H1 (cell line): ENCODE measurements around the gene WDR37.

ENCODE experiments used
- BACH1 ChIP-seq: IDR thresholded peaks from 2 replicates; pipeline ENCODE4 v1.6.1; 2012; ENCODE audit warnings: low read length, improper control_type of control experiment
- EGR1 ChIP-seq: IDR thresholded peaks from 2 replicates; pipeline ENCODE4 v1.6.1; 2011; ENCODE audit warnings: low read depth, low read length, borderline replicate concordance
- EZH2 ChIP-seq: fragments of 200-600 bp; sonication (generic); IDR thresholded peaks from 2 replicates; pipeline ENCODE4 v1.7.1; 2012; ENCODE audit warnings: low read depth, mild to moderate bottlenecking, moderate library complexity, low read length, inconsistent platforms; ENCODE audit not compliant: severe bottlenecking
- HDAC6 ChIP-seq: IDR thresholded peaks from one replicate; pipeline ENCODE4 v1.7.1; 2012; ENCODE audit warnings: low read depth, mild to moderate bottlenecking, inconsistent platforms, low read length, moderate library complexity
- JUN ChIP-seq: IDR thresholded peaks from 2 replicates; pipeline ENCODE4 v1.6.1; 2011; ENCODE audit warnings: low read depth, mild to moderate bottlenecking, improper control_type of control experiment, low read length
- RAD21 ChIP-seq, 2 experiments: IDR thresholded peaks in 1 of 2; conservative IDR thresholded peaks in 1 of 2; 2 replicates each; pipeline ENCODE4 v1.6.1; 2011; ENCODE audit warnings: low read depth in 2 of 2, low read length in 2 of 2, improper control_type of control experiment in 1 of 2, inconsistent platforms in 1 of 2, mild to moderate bottlenecking in 1 of 2, moderate library complexity in 1 of 2
- YY1 ChIP-seq: IDR thresholded peaks from 2 replicates; pipeline ENCODE4 v1.6.1; 2011; ENCODE audit warnings: low read depth, mild to moderate bottlenecking, low read length
- TF ChIP-seq, protein P1 (sequence below), 3 experiments: IDR thresholded peaks; 1 replicate in 2 of 3; 2 replicates in 1 of 3; pipeline versions ENCODE4 v1.5.1 to v1.6.1; 2011; ENCODE audit warnings: low read length in 3 of 3, mild to moderate bottlenecking in 3 of 3, inconsistent platforms in 2 of 3, low read depth in 1 of 3, moderate library complexity in 1 of 3; ENCODE audit not compliant: insufficient read depth in 1 of 3; ENCODE audit errors: control extremely low read depth in 1 of 3
- TF ChIP-seq, protein P2 (sequence below): IDR thresholded peaks from 2 replicates; pipeline ENCODE4 v1.6.1; 2012; ENCODE audit warnings: inconsistent platforms
- TF ChIP-seq, protein P3 (sequence below): IDR thresholded peaks from 2 replicates; pipeline ENCODE4 v1.6.1; 2011; ENCODE audit warnings: low read length, improper control_type of control experiment

DNA sequence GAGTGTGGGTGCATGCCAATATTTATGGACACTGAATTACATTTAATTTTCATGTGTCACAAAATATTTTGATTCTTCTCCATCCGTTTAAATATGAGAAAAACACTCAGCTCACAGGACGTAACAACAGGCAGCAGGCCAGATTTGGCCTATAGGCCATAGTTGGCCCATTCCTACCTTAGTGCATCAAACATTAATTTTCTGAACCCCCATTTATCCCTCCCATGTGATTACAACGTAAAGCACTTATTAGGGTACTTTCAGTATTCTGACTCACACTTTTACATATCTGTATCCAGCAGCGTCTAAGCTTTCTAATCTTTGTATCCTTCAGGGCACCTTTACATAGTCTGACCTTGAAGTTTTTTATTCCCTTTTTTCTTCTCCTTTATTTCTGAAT, 11.2 kb upstream of the WDR37 start:
- TF ChIP-seq, protein P1, sequence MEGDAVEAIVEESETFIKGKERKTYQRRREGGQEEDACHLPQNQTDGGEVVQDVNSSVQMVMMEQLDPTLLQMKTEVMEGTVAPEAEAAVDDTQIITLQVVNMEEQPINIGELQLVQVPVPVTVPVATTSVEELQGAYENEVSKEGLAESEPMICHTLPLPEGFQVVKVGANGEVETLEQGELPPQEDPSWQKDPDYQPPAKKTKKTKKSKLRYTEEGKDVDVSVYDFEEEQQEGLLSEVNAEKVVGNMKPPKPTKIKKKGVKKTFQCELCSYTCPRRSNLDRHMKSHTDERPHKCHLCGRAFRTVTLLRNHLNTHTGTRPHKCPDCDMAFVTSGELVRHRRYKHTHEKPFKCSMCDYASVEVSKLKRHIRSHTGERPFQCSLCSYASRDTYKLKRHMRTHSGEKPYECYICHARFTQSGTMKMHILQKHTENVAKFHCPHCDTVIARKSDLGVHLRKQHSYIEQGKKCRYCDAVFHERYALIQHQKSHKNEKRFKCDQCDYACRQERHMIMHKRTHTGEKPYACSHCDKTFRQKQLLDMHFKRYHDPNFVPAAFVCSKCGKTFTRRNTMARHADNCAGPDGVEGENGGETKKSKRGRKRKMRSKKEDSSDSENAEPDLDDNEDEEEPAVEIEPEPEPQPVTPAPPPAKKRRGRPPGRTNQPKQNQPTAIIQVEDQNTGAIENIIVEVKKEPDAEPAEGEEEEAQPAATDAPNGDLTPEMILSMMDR (IDR thresholded peaks at IDR 0.05; ENCODE audit: control extremely low read depth in 1 of 3, insufficient read depth in 1 of 3, low read depth in 1 of 3, low read length in 3 of 3): no peak
- TF ChIP-seq RAD21 (IDR thresholded peaks at IDR 0.05 in 1 of 2, conservative IDR thresholded peaks at IDR 0.05 in 1 of 2; ENCODE audit: low read depth in 2 of 2, low read length in 2 of 2) (no peak), EZH2 (no peak), YY1 (no peak), EGR1 (no peak), BACH1 (no peak), HDAC6 (no peak), JUN (no peak)
- TF ChIP-seq, protein P2, sequence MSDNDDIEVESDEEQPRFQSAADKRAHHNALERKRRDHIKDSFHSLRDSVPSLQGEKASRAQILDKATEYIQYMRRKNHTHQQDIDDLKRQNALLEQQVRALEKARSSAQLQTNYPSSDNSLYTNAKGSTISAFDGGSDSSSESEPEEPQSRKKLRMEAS: no peak
- TF ChIP-seq, protein P3, sequence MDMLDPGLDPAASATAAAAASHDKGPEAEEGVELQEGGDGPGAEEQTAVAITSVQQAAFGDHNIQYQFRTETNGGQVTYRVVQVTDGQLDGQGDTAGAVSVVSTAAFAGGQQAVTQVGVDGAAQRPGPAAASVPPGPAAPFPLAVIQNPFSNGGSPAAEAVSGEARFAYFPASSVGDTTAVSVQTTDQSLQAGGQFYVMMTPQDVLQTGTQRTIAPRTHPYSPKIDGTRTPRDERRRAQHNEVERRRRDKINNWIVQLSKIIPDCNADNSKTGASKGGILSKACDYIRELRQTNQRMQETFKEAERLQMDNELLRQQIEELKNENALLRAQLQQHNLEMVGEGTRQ: no peak
